Karpas-422 (cell line): ENCODE results near the gene ZNF580. TPM values are rescaled to one million over a fixed set of nuclear protein-coding genes. Genes with fewer than 3 reads are reported as not detected.

Source experiments
- total RNA-seq: library from RNA; depleted of rRNA; stranded (reverse); fragments of >200 nt; shearing (Covaris generic); gene quantifications from 2 replicates; pipeline ENCODE4 v1.2.3, GENCODE V29; 2014; ENCODE audit warnings: low replicate concordance; rRNA removed

The ZNF580 gene
- total RNA-seq, 1 experiment from 2014 or later = 47.5 TPM

Other genes with a start within 250 kb of the ZNF580 start
- gene UBE2S, start 233.2 kb upstream of the ZNF580 start, total RNA-seq = 291 and 1,094 TPM in 2 replicates
- gene SHISA7, start 197.7 kb upstream of the ZNF580 start, total RNA-seq = not detected in 2 replicates
- 102 and 151 TPM in 2 replicates for gene ISOC2, start 179.4 kb upstream of the ZNF580 start, total RNA-seq
- not detected in 2 replicates for gene C19orf85, start 176.3 kb upstream of the ZNF580 start, total RNA-seq
- gene ZNF628, start 164.4 kb upstream of the ZNF580 start, total RNA-seq = 1.1 and 6.2 TPM in 2 replicates
- gene NAT14, start 155.8 kb upstream of the ZNF580 start, total RNA-seq = 29.7 and 57.2 TPM in 2 replicates
- gene SSC5D, start 152.6 kb upstream of the ZNF580 start, total RNA-seq = 1.0 TPM in 1 of 2 replicates, not detected in the other
- gene SBK2, start 103.9 kb upstream of the ZNF580 start, total RNA-seq = not detected in 2 replicates
- not detected in 2 replicates for gene SBK3, start 95.5 kb upstream of the ZNF580 start, total RNA-seq
- 5.0 and 8.5 TPM in 2 replicates for gene ZNF579, start 60.2 kb upstream of the ZNF580 start, total RNA-seq
- 6.4 and 12.2 TPM in 2 replicates for gene FIZ1, start 41.5 kb upstream of the ZNF580 start, total RNA-seq
- gene ZNF524, start 40.7 kb upstream of the ZNF580 start, total RNA-seq = 8.4 and 20.3 TPM in 2 replicates
- 3.6 and 8.6 TPM in 2 replicates for gene ZNF865, start 35.4 kb upstream of the ZNF580 start, total RNA-seq
- gene ZNF784, start 16.4 kb upstream of the ZNF580 start, total RNA-seq = 2.8 and 3.5 TPM in 2 replicates
- gene ZNF581, start 2.6 kb downstream of the ZNF580 start, total RNA-seq = 119 and 128 TPM in 2 replicates
- gene CCDC106, start 7.2 kb downstream of the ZNF580 start, total RNA-seq = 26.2 and 54.8 TPM in 2 replicates
- 107 and 272 TPM in 2 replicates for gene U2AF2, start 14.0 kb downstream of the ZNF580 start, total RNA-seq
- 21.2 and 52.5 TPM in 2 replicates for gene EPN1, start 34.2 kb downstream of the ZNF580 start, total RNA-seq
- gene NLRP9, start 97.4 kb downstream of the ZNF580 start, total RNA-seq = not detected in 2 replicates
- 0.22 TPM in 1 of 2 replicates, not detected in the other for gene RFPL4A, start 118.1 kb downstream of the ZNF580 start, total RNA-seq
- gene RFPL4AL1, start 128.1 kb downstream of the ZNF580 start, total RNA-seq = not detected in 2 replicates
- 1.8 and 5.0 TPM in 2 replicates for gene NLRP11, start 191.0 kb downstream of the ZNF580 start, total RNA-seq
- gene NLRP4, start 195.5 kb downstream of the ZNF580 start, total RNA-seq = 28.2 and 30.2 TPM in 2 replicates